Measurements from ENCODE around the gene EFTUD2. TPM values are rescaled to one million over a fixed set of nuclear protein-coding genes. Genes with fewer than 3 reads are reported as not detected.

The EFTUD2 gene
- total RNA-seq, 1 donor from 2014 or later = 98.4 TPM

GRCh38 chr17:44848257-44848795, 50.9 kb downstream of the EFTUD2 start:
- DNase-seq (ENCODE audit: low read depth) = no peak
- no peak overlapping the region for H3K4me3 ChIP-seq (ENCODE audit: low read depth, low read length)
- H3K36me3 ChIP-seq (ENCODE audit: control insufficient read depth, insufficient read depth, low read length) = no peaks in the 10 kb centered on the region
- H3K27me3 ChIP-seq (ENCODE audit: control insufficient read depth, insufficient read depth, low read length) = no peaks in the 10 kb centered on the region
- TF ChIP-seq CTCF (IDR thresholded peaks at IDR 0.05; ENCODE audit: insufficient read depth, low read length, poor library complexity, severe bottlenecking) = no peak

GRCh38 chr17:44847586-44847985, 51.7 kb downstream of the EFTUD2 start, which contains the start of gene HIGD1B:
TSS of gene HIGD1B (plus strand) at chr17:44847883. CDS start at chr17:44848153, 270 bp downstream.
- no peak for TF ChIP-seq CTCF (IDR thresholded peaks at IDR 0.05; ENCODE audit: insufficient read depth, low read length, poor library complexity, severe bottlenecking)

GRCh38 chr17:44846206-44846605, 53.0 kb downstream of the EFTUD2 start:
- Histone ChIP-seq H3K27me3 (ENCODE audit: control insufficient read depth, insufficient read depth, low read length) (no peaks in the 10 kb centered on the region), H3K4me3 (ENCODE audit: low read depth, low read length) (no peak overlapping the region), H3K36me3 (ENCODE audit: control insufficient read depth, insufficient read depth, low read length) (no peaks in the 10 kb centered on the region)
- DNase-seq (ENCODE audit: low read depth) = no peak
- TF ChIP-seq CTCF (IDR thresholded peaks at IDR 0.05; ENCODE audit: insufficient read depth, low read length, poor library complexity, severe bottlenecking) = no peak

More at GRCh38 chr17:44847586-44847985, 51.7 kb downstream of the EFTUD2 start, which contains the start of gene HIGD1B:
- DNase-seq (ENCODE audit: low read depth) = no peak
- Histone ChIP-seq H3K4me3 (ENCODE audit: low read depth, low read length) (no peak within 1 kb of the TSS), H3K36me3 (ENCODE audit: control insufficient read depth, insufficient read depth, low read length) (no peaks in the 10 kb centered on the region), H3K27me3 (ENCODE audit: control insufficient read depth, insufficient read depth, low read length) (no peaks in the 10 kb centered on the region)

- no peaks in the 10 kb centered on the region for H3K27me3 ChIP-seq (ENCODE audit: control insufficient read depth, insufficient read depth, low read length)
- H3K36me3 ChIP-seq (ENCODE audit: control insufficient read depth, insufficient read depth, low read length) = no peaks in the 10 kb centered on the region
- H3K4me3 ChIP-seq (ENCODE audit: low read depth, low read length) = no peak overlapping the region
- no peak for DNase-seq (ENCODE audit: low read depth)
- TF ChIP-seq CTCF (IDR thresholded peaks at IDR 0.05; ENCODE audit: insufficient read depth, low read length, poor library complexity, severe bottlenecking) = no peak
These were observed 54.8 kb downstream of the EFTUD2 start for GRCh38 chr17:44844390-44844830.

GRCh38 chr17:44842748-44843147, 56.5 kb downstream of the EFTUD2 start:
- Histone ChIP-seq H3K27me3 (ENCODE audit: control insufficient read depth, insufficient read depth, low read length) (no peaks in the 10 kb centered on the region), H3K36me3 (ENCODE audit: control insufficient read depth, insufficient read depth, low read length) (no peaks in the 10 kb centered on the region), H3K4me3 (ENCODE audit: low read depth, low read length) (no peak overlapping the region)
- TF ChIP-seq CTCF (IDR thresholded peaks at IDR 0.05; ENCODE audit: insufficient read depth, low read length, poor library complexity, severe bottlenecking) = no peak
- DNase-seq (ENCODE audit: low read depth) = no peak

- H3K27me3 ChIP-seq (ENCODE audit: control insufficient read depth, insufficient read depth, low read length) = no peaks in the 10 kb centered on the region
- no peaks in the 10 kb centered on the region for H3K36me3 ChIP-seq (ENCODE audit: control insufficient read depth, insufficient read depth, low read length)
- no peak overlapping the region for H3K4me3 ChIP-seq (ENCODE audit: low read depth, low read length)
- no peak for DNase-seq (ENCODE audit: low read depth)
- TF ChIP-seq CTCF (IDR thresholded peaks at IDR 0.05; ENCODE audit: insufficient read depth, low read length, poor library complexity, severe bottlenecking) = no peak
These were observed 58.3 kb downstream of the EFTUD2 start for GRCh38 chr17:44840936-44841335.

All from kidney epithelial cell (primary cell).